Measurements from ENCODE around the gene H2BK1. TPM values are rescaled to one million over a fixed set of nuclear protein-coding genes. Genes with fewer than 3 reads are reported as not detected.

Gene H2BK1
- total RNA-seq, 2 experiments from 2014 or later, result not detected

DNA sequence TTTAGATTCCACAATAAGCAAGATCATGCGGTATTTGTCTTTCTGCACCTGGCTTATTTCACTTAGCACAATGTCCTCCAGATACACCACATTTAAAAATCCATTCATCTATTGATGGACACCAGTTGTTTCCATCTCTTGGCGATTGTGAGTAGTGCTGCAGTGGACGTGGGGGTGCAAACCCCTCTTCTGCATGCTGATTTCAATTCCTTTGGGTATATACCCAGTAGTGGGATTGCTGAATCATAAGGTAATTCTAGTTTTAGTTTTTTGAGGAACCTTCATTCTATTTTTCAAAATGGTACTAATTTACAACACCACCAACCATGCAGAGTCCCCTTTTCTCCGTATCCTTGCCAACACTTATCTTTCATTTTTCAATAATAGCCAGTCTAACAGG lies 21.2 kb downstream of the H2BK1 start:
- intact Hi-C loops (cut with micrococcal nuclease), result no loop called here
- Mint-ChIP-seq H3K4me1 (ENCODE audit: low read depth) (no peaks in the 10 kb centered on the region), H3K27me3 (no peaks in the 10 kb centered on the region), H3K4me3 (no peak overlapping the region), H3K9me3 (no peaks in the 10 kb centered on the region), H3K36me3 (ENCODE audit: low read depth) (no peaks in the 10 kb centered on the region), H3K27ac (no peak overlapping the region)
- CTCF ChIA-PET, result no interaction called here
- ATAC-seq (no peak), DNase-seq (no peak)
- POLR2A ChIA-PET, result no interaction called here
- TF ChIP-seq, protein P1, sequence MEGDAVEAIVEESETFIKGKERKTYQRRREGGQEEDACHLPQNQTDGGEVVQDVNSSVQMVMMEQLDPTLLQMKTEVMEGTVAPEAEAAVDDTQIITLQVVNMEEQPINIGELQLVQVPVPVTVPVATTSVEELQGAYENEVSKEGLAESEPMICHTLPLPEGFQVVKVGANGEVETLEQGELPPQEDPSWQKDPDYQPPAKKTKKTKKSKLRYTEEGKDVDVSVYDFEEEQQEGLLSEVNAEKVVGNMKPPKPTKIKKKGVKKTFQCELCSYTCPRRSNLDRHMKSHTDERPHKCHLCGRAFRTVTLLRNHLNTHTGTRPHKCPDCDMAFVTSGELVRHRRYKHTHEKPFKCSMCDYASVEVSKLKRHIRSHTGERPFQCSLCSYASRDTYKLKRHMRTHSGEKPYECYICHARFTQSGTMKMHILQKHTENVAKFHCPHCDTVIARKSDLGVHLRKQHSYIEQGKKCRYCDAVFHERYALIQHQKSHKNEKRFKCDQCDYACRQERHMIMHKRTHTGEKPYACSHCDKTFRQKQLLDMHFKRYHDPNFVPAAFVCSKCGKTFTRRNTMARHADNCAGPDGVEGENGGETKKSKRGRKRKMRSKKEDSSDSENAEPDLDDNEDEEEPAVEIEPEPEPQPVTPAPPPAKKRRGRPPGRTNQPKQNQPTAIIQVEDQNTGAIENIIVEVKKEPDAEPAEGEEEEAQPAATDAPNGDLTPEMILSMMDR (IDR thresholded peaks at IDR 0.05), result no peak

DNA sequence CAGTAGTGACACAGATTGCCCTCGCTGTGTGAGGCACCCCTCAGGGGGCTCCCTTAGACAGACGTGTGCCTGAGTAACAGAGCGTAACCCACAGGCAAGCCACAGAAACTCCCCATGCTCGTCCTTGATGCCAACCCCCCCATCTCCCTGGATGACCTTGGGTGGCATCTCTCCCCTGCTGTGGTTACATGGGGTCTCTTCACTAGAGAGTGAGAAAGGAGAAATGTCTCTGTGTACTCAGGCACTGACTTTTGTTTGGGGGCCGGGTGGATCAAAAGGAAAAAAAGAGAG lies 22.1 kb downstream of the H2BK1 start:
- H3K36me3 Mint-ChIP-seq (ENCODE audit: low read depth), result no peaks in the 10 kb centered on the region
- intact Hi-C loops (cut with micrococcal nuclease), result no loop called here
- H3K27me3 Mint-ChIP-seq, result no peaks in the 10 kb centered on the region
- ChIA-PET CTCF (interaction anchor here (0.8 to 1.3 kb wide), 2 partner anchors 22 to 56 kb away, joined by 3 read pairs; no protein-coding TSS in a partner anchor), POLR2A (interaction anchor here (0.6 kb wide), 1 partner anchor 1388 kb away, joined by 3 read pairs; no protein-coding TSS in a partner anchor)
- no peaks in the 10 kb centered on the region for H3K9me3 Mint-ChIP-seq
- ATAC-seq (no peak), DNase-seq (no peak)
- TF ChIP-seq, protein P1 (IDR thresholded peaks at IDR 0.05), result no peak
- H3K27ac Mint-ChIP-seq, result no peak overlapping the region
- H3K4me3 Mint-ChIP-seq, result no peak overlapping the region
- H3K4me1 Mint-ChIP-seq (ENCODE audit: low read depth), result no peaks in the 10 kb centered on the region

DNA sequence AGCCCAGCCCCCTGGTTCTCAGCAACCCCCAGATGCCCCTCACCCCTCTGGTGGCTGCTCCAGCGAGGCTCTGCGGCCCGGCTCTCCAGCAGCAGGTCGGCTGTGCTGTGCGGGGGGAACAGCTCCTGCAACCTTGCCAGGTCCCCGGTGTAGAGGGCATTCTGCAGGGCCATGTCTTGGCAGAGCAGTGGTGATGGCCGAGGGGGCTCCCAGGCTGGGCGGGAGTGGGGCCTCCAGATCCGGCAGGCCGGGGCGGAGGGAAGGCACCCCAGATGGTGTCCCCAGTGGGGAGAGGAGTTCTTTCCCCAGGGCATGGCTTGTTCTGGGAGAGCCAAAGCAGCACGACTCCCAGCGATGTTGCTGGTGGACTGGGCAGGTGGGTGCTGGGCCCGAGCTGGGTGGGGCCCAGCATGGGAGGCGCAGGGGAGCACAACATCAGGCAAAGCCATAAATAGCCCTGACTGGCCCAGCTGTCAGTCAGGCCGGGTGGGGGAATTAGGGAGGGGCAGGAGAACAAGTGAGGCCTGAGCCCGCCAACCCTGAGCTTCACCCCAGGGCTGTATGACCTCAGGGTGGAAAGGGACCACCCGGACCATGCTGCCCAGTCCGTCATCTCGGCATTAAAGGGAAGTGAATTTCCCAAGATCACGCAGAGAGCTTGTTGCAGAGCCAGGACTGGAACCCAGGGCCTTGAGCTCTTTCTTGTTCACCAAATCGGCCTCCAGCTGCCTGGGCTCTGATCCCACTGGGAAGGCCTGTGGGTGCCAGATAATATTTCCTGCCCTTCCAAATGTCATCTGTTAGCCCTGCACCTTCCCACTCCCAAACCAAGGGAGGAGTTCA lies 22.7 kb downstream of the H2BK1 start:
- intact Hi-C loops (cut with micrococcal nuclease), result no loop called here
- TF ChIP-seq, protein P1 (IDR thresholded peaks at IDR 0.05), result no peak
- Mint-ChIP-seq H3K4me3 (no peak overlapping the region), H3K9me3 (no peaks in the 10 kb centered on the region), H3K36me3 (ENCODE audit: low read depth) (no peaks in the 10 kb centered on the region), H3K4me1 (ENCODE audit: low read depth) (no peaks in the 10 kb centered on the region), H3K27ac (no peak overlapping the region), H3K27me3 (no peaks in the 10 kb centered on the region)
- no peak for ATAC-seq
- no peak for DNase-seq
- CTCF ChIA-PET, result interaction anchor here (0.8 to 1.3 kb wide), 2 partner anchors 22 to 57 kb away, joined by 3 read pairs; no protein-coding TSS in a partner anchor
- POLR2A ChIA-PET, result interaction anchor here (0.6 to 1.0 kb wide), 2 partner anchors 9 to 1387 kb away, joined by 3 read pairs; no protein-coding TSS in a partner anchor

DNA sequence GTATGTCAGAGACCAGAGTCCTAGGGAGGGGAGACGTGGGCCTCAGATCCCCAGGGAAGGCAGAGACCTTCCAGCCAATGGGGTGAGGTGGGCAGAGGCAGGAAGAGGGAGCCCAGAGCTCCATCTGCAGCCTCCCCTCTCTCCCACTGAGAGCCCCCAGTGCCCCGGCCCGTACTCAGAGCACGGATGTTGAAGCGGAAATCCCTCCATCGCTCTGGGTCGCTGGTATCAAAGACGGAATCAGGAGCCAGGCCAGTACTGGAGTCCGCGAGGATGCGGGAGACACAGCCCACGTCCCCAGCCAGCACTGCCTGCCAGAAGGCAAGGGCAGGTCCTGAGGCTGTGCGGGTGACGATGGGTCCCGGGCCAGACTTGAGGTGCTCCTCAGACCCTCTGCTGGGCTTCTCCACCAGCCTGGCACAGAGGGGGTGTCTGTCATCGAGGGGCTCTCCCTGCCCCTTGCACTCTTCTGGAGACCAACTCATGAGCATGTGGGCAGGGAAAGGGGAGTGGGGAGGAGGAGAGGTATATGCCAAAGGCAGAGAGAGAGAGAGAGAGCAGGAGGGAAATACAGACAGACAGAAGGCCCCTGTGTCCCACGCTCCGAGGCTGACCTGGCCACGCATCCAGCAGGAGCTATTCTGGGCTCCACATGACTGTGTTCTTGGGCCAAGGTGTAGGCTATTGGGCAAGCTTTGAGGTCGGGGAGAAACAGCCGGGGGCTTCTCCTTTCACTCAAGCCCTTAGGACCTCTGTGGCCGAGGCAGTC lies 23.5 kb downstream of the H2BK1 start, which contains the start of gene ASB10:
TSS of gene ASB10 (minus strand) at position 611 of the 769 bp plus-strand sequence. CDS start at position 491, 120 bp downstream.
- CTCF ChIA-PET, result interaction anchor here (1.3 kb wide), 1 partner anchor 21 kb away, joined by 3 read pairs; no protein-coding TSS in a partner anchor
- ATAC-seq (no peak), DNase-seq (no peak)
- intact Hi-C loops (cut with micrococcal nuclease), result no loop called here
- Mint-ChIP-seq H3K27me3 (peaks cover 2% of the 10 kb centered on the region), H3K36me3 (ENCODE audit: low read depth) (no peaks in the 10 kb centered on the region), H3K27ac (no peak within 1 kb of the TSS), H3K4me1 (ENCODE audit: low read depth) (no peaks in the 10 kb centered on the region), H3K4me3 (no peak within 1 kb of the TSS), H3K9me3 (no peaks in the 10 kb centered on the region)
- POLR2A ChIA-PET, result interaction anchor here (1.0 kb wide), 1 partner anchor 8 kb away, joined by 3 read pairs; no protein-coding TSS in a partner anchor
- TF ChIP-seq, protein P1 (IDR thresholded peaks at IDR 0.05), result no peak
